LHCN-M2 (cell line): ENCODE measurements around the gene DPYSL5. TPM values are rescaled to one million over a fixed set of nuclear protein-coding genes. Genes with fewer than 3 reads are reported as not detected.
"Not testable (repeated sequence)": the region's sequence is repeated elsewhere in the genome, so short reads cannot be mapped to it uniquely, and the experiment has no call there.

ENCODE experiments used
- DNase-seq: peaks from one replicate; pipeline ENCODE4 v3.0.0-alpha.2; 2012; ENCODE audit warnings: low read depth
- total RNA-seq: library from RNA; depleted of rRNA; stranded (reverse); fragments of >200 nt; gene quantifications from 2 replicates; pipeline ENCODE4 v1.2.3, GENCODE V29; 2014

Gene DPYSL5
- total RNA-seq, 1 experiment from 2014 or later = not detected

- DNase-seq = no peak
Measured at GRCh38 chr2:26873286-26873983, 25.5 kb downstream of the DPYSL5 start.

- DNase-seq = no peak
Measured at GRCh38 chr2:26874514-26874913, 26.6 kb downstream of the DPYSL5 start.

GRCh38 chr2:26875065-26875634 is 27.2 kb downstream of the DPYSL5 start:
- no peak for DNase-seq

GRCh38 chr2:26875808-26876207 is 27.9 kb downstream of the DPYSL5 start:
- no peak for DNase-seq

GRCh38 chr2:26876260-26876659 is 28.3 kb downstream of the DPYSL5 start:
- no peak for DNase-seq

- no peak for DNase-seq
Measured at GRCh38 chr2:26877276-26877675, 29.3 kb downstream of the DPYSL5 start.

- DNase-seq = no peak
Measured at GRCh38 chr2:26880161-26880560, 32.2 kb downstream of the DPYSL5 start.

GRCh38 chr2:26880910-26881435 is 33.0 kb downstream of the DPYSL5 start:
- no peak for DNase-seq

GRCh38 chr2:26882220-26882619 is 34.3 kb downstream of the DPYSL5 start:
- not testable (repeated sequence) for DNase-seq

- DNase-seq = no peak
Measured at GRCh38 chr2:26883956-26884355, 36.0 kb downstream of the DPYSL5 start.

GRCh38 chr2:26884486-26884885 is 36.6 kb downstream of the DPYSL5 start:
- DNase-seq = no peak

GRCh38 chr2:26885651-26886329 is 37.9 kb downstream of the DPYSL5 start:
- no peak for DNase-seq

- no peak for DNase-seq
Measured at GRCh38 chr2:26886736-26887135, 38.8 kb downstream of the DPYSL5 start.

- no peak for DNase-seq
Measured at GRCh38 chr2:26887151-26887550, 39.2 kb downstream of the DPYSL5 start.

- DNase-seq = no peak
Measured at GRCh38 chr2:26889796-26890195, 41.9 kb downstream of the DPYSL5 start.

- no peak for DNase-seq
Measured at GRCh38 chr2:26890341-26891000, 42.5 kb downstream of the DPYSL5 start.

GRCh38 chr2:26892133-26892532 is 44.2 kb downstream of the DPYSL5 start:
- no peak for DNase-seq

GRCh38 chr2:26892922-26893524 is 45.1 kb downstream of the DPYSL5 start:
- DNase-seq = no peak

GRCh38 chr2:26894136-26894535 is 46.2 kb downstream of the DPYSL5 start:
- no peak for DNase-seq

GRCh38 chr2:26897807-26898479 is 50.0 kb downstream of the DPYSL5 start:
- DNase-seq = no peak

GRCh38 chr2:26898480-26899078 is 50.6 kb downstream of the DPYSL5 start:
- DNase-seq = no peak
